Renal pelvis (tissue), 4 donors: Measurements from ENCODE around the gene PTPN2. TPM values are rescaled to one million over a fixed set of nuclear protein-coding genes. Genes with fewer than 3 reads are reported as not detected.

Experiments
- DNase-seq: peaks from one replicate; pipeline ENCODE4 v3.0.0-alpha.2; 2013
- polyA plus RNA-seq, 3 donors: library from polyadenylated mRNA; unstranded; fragments of 120-200 nt; gene quantifications; one replicate each; pipeline ENCODE4 v1.2.1, GENCODE V29; 2013; ENCODE audit not compliant: insufficient read length in 3 of 3

PTPN2 gene
- polyA plus RNA-seq, 3 donors: 45.8 to 57.2 (median 47.9) TPM

DNA sequence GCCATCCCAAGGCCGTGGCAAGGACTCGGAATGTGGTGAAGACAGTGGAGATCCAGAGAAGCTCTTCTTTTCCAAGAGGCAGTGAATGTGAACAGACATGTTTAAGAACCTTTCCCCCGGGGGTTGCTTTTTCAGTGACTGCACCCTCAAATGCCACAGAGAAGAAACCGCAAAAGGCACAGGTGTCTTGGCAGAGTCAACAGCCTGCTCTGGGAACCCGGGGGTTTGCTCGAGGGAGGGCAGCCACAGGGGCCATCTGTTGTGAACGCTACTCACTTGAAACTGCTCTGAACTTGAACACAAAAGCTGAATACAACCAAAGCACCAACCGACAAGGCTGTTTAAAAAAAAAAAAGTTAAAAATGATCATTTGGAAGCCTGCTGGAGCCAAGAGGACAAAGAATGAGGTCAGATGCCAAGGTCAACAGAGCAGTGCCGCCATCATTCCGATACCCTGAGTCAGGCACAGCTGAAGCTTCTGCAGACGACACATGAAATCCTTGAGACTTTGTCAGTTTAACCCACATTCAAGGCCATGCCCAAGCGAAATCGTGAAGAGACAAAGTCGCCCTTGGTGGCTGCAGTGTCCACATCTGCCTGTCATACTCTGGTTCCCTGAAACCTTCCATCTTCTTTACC, 133.8 kb downstream of the PTPN2 start:
- no peak for DNase-seq

DNA sequence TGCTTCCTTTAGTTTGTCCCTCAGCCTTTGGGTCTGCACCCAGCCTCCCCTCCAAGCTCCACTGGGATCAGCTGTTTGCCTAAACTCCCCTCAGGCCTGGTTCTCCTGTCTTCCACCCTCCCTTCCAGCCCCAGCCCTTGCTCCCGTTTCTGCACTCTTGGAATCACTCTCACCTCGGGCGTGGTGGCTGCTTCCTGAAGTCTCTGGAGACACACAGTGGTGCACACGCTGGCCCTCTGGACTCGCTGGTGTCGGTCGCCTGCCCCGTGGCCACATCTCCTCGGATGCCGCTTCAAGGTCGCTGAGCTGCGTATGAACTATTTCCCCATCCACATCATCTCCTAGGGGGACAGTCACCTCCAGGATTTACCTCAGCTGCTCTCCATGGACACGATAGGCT, 134.9 kb downstream of the PTPN2 start:
- DNase-seq: no peak

- DNase-seq: no peak
Observed at GRCh38 chr18:12748671-12749070, 135.4 kb downstream of the PTPN2 start.

- no peak for DNase-seq
Observed at GRCh38 chr18:12747530-12748315, 136.3 kb downstream of the PTPN2 start.

DNA sequence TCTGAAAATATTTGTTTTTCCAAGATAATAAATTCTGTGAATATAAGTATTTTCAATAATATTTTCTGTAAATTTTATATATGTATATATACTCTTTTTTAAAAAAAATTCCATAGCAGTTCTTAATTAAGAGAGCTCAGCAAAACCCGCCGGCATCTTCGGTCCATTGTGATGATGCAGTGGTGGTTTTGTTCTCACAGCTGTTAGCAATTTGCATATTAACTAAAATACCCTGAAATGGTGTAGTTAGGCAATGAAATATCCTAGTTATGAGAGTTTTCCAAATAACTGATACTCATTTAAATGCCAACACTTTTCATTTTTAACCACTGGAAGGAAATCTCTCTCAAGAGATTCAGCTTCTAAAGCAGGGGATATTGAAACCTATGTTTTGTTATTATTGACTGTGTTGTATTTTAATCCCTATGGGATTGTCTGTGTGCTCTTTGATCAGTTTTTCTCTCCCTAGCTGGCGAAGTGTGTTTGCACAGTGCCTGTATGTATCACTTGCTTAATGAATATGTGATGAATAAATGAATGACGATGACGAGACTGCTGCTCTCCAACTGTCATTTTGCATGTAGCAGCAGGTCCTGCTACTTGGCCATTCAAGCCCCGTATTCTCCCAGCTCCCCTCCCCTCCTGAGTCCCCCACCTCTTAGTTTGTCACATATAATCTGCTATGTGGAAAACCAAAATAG, 138.8 kb downstream of the PTPN2 start:
- no peak for DNase-seq

DNA sequence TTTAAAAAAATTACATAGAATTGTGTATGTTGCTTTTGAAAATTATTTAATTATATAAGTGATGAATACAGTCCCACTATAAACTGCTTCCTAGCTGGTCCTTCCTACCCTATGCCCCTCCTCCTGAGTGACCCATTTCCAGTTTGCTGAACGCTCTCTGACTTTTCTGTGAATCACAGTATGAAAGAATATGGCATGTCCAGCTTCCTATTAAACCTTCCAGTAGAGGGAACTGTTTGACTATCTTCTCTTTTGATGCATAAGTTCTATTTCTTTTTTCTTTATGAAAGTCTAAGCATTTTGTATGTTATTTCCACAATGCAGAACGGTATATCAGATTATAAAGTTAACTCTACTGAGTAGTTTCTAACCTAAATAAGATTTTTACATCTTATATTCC, 139.9 kb downstream of the PTPN2 start:
- DNase-seq: peak; percentile 24

- no peak for DNase-seq
Observed at GRCh38 chr18:12742453-12742852, 141.6 kb downstream of the PTPN2 start.

Other genes starting within 250 kb of the PTPN2 start
- gene SPIRE1, start 226.1 kb downstream of the PTPN2 start, polyA plus RNA-seq: 10 to 100 TPM; 31.6 to 35.6 (median 35.0) TPM
- gene CEP76, start 181.5 kb downstream of the PTPN2 start, polyA plus RNA-seq: 10 to 100 TPM in 2 of 3 donors, 1 to 10 TPM in 1; 9.7 to 12.0 (median 11.8) TPM
- 10 to 100 TPM; 65.9 to 74.8 (median 67.5) TPM for gene PSMG2, start 181.2 kb downstream of the PTPN2 start, polyA plus RNA-seq
- 10 to 100 TPM; 36.2 to 41.8 (median 40.2) TPM for gene SEH1L, start 63.8 kb upstream of the PTPN2 start, polyA plus RNA-seq
- gene CEP192, start 107.1 kb upstream of the PTPN2 start, polyA plus RNA-seq: 10 to 100 TPM; 44.9 to 57.5 (median 49.8) TPM